Measurements from ENCODE around the gene CASP7. TPM values are rescaled to one million over a fixed set of nuclear protein-coding genes. Genes with fewer than 3 reads are reported as not detected.

CASP7 gene
- total RNA-seq, 1 donor from 2014 or later = 11.6 TPM

DNA sequence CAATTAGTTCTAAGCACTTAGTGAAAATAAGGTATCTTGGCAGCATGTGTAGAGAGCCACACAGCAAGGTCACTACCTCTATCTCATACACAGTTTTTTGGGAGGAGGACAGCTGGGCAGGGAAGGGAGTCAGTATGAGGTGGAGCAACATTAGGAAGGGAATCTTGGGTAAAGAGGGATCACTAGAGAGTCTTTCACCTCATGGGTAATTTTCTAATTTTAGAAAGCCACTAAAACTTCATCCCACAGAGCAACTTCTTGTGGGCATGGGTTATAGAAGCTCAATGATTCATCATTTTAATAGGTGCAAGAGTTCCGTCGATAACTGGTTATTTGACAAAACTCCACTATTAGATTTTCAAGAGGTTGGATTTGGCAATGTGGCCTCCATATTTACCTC is 18.4 kb upstream of the CASP7 start:
- no peaks in the 10 kb centered on the region for H3K36me3 Mint-ChIP-seq (ENCODE audit: insufficient read depth)
- no peaks in the 10 kb centered on the region for H3K9me3 Mint-ChIP-seq (ENCODE audit: low read depth)
- no peak overlapping the region for H3K4me3 Mint-ChIP-seq (ENCODE audit: low read depth)
- H3K4me1 Mint-ChIP-seq (ENCODE audit: low read depth) = peaks cover 3% of the 10 kb centered on the region
- H3K27me3 Mint-ChIP-seq = peaks cover 3% of the 10 kb centered on the region
- DNase-seq (ENCODE audit: low spot score, unreplicated experiment) = no peak
- no peak overlapping the region for H3K27ac Mint-ChIP-seq
- TF ChIP-seq, protein P1, sequence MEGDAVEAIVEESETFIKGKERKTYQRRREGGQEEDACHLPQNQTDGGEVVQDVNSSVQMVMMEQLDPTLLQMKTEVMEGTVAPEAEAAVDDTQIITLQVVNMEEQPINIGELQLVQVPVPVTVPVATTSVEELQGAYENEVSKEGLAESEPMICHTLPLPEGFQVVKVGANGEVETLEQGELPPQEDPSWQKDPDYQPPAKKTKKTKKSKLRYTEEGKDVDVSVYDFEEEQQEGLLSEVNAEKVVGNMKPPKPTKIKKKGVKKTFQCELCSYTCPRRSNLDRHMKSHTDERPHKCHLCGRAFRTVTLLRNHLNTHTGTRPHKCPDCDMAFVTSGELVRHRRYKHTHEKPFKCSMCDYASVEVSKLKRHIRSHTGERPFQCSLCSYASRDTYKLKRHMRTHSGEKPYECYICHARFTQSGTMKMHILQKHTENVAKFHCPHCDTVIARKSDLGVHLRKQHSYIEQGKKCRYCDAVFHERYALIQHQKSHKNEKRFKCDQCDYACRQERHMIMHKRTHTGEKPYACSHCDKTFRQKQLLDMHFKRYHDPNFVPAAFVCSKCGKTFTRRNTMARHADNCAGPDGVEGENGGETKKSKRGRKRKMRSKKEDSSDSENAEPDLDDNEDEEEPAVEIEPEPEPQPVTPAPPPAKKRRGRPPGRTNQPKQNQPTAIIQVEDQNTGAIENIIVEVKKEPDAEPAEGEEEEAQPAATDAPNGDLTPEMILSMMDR (IDR thresholded peaks at IDR 0.05; ENCODE audit: unreplicated experiment) = no peak

DNA sequence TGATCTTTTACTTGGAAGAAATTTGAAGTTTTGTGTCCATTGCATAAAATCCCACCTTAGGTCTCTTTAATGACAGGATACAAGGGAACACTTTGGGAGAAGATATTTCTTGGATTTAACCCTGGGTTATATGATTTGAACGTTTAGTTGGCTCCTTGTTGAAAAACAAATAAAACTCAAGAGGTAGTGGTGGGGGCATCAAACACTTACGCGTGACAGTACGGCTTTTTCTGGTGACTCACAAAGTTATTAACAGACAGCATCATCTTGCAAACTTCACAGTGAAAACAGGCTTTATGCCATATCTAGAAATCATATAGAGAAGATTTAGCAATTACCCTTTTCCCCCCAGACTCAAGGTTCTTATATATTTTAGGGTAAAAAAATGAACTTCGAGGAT is 16.6 kb upstream of the CASP7 start:
- Mint-ChIP-seq H3K27me3 (no peaks in the 10 kb centered on the region), H3K27ac (no peak overlapping the region), H3K4me1 (ENCODE audit: low read depth) (peaks cover 3% of the 10 kb centered on the region), H3K36me3 (ENCODE audit: insufficient read depth) (no peaks in the 10 kb centered on the region), H3K4me3 (ENCODE audit: low read depth) (no peak overlapping the region), H3K9me3 (ENCODE audit: low read depth) (no peaks in the 10 kb centered on the region)
- TF ChIP-seq, protein P1 (IDR thresholded peaks at IDR 0.05; ENCODE audit: unreplicated experiment) = no peak
- DNase-seq (ENCODE audit: low spot score, unreplicated experiment) = no peak

DNA sequence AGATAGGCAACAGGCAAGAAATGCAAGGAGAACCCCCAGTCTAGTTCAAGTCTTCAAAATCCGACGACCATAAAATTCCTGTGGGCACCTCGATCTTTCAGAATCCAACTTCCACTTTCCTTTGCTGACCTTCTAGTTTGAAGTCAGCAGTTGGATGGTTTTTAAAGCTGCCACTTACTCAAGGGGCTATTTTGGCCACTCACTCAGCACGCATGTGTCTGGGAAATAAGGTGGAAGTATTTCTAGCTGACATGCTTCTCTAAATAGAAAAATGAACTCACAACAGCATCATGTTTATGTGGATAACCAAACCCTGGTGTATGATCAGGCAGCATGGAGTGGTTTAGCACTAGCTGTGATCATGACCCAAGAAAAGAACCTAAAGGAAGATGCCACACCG is 15.8 kb upstream of the CASP7 start, which contains the start of gene NRAP:
TSS of gene NRAP (minus strand) at position 134 of the 400 bp plus-strand sequence. CDS start 159 bp downstream, outside the sequence.
- no peaks in the 10 kb centered on the region for H3K36me3 Mint-ChIP-seq (ENCODE audit: insufficient read depth)
- no peak for DNase-seq (ENCODE audit: low spot score, unreplicated experiment)
- no peak within 1 kb of the TSS for H3K27ac Mint-ChIP-seq
- no peak within 1 kb of the TSS for H3K4me3 Mint-ChIP-seq (ENCODE audit: low read depth)
- peaks cover 3% of the 10 kb centered on the region for H3K4me1 Mint-ChIP-seq (ENCODE audit: low read depth)
- TF ChIP-seq, protein P1 (IDR thresholded peaks at IDR 0.05; ENCODE audit: unreplicated experiment) = no peak
- H3K27me3 Mint-ChIP-seq = no peaks in the 10 kb centered on the region
- no peaks in the 10 kb centered on the region for H3K9me3 Mint-ChIP-seq (ENCODE audit: low read depth)

DNA sequence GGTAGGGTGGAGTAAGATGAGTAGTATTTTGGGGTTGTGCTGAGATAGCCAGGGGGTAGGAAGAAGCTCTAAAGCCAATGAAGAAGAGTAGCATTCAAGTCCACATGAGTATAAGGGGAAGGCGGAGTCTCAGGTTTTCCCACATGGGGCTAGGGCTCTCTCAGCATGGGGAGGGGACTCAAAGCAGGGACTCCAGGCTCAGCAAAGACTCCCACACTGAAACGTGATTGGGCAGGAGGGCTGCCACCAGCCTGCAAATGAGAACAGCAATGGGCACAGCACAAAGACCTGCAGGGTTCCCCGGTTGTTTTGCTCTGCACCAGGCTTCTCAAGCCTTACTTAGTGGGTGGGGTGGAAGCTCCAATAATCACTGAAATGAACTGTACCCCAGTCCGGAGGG is 14.4 kb upstream of the CASP7 start:
- TF ChIP-seq, protein P1 (IDR thresholded peaks at IDR 0.05; ENCODE audit: unreplicated experiment) = no peak
- no peaks in the 10 kb centered on the region for H3K36me3 Mint-ChIP-seq (ENCODE audit: insufficient read depth)
- no peaks in the 10 kb centered on the region for H3K9me3 Mint-ChIP-seq (ENCODE audit: low read depth)
- no peak overlapping the region for H3K27ac Mint-ChIP-seq
- no peak overlapping the region for H3K4me3 Mint-ChIP-seq (ENCODE audit: low read depth)
- no peak for DNase-seq (ENCODE audit: low spot score, unreplicated experiment)
- no peaks in the 10 kb centered on the region for H3K27me3 Mint-ChIP-seq
- H3K4me1 Mint-ChIP-seq (ENCODE audit: low read depth) = no peaks in the 10 kb centered on the region

DNA sequence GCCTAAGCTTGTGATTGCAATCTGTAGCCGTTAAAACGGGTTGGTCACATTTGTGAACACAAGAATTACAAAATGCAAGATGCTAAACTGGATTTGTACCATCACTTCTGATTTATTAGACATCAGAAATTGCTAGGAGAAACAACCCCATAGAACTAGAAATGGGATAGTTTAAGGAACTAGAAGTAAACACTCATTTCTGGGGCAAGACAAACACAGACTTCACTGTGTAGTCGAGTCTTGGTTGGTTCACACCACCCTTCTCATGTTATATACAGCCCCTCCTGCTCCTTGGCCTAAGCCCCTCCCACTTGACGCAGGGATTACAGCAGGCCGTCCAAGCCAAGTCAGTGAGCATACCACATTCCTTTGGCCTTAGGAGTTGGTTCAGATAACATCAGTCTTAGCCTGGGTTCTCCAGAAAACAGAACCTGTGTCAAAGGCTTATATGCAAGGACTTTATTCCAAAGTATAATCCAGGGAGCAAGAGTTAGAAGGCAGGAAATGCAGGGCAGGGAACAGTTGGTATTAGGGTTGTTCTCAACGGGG is 13.8 kb upstream of the CASP7 start:
- Mint-ChIP-seq H3K4me1 (ENCODE audit: low read depth) (no peaks in the 10 kb centered on the region), H3K9me3 (ENCODE audit: low read depth) (no peaks in the 10 kb centered on the region), H3K27me3 (no peaks in the 10 kb centered on the region), H3K4me3 (ENCODE audit: low read depth) (no peak overlapping the region), H3K27ac (no peak overlapping the region), H3K36me3 (ENCODE audit: insufficient read depth) (no peaks in the 10 kb centered on the region)
- no peak for DNase-seq (ENCODE audit: low spot score, unreplicated experiment)
- TF ChIP-seq, protein P1 (IDR thresholded peaks at IDR 0.05; ENCODE audit: unreplicated experiment) = no peak

Data from progenitor cell of endocrine pancreas (in vitro differentiated cells).